BJ (cell line): ENCODE results near the gene ITGB2. TPM values are rescaled to one million over a fixed set of nuclear protein-coding genes. Genes with fewer than 3 reads are reported as not detected.

Experiments used
- CTCF ChIA-PET: fragments of 350-600 bp; formaldehyde crosslinking; extraction: SDS; loops from one replicate; lab custom pipeline; 2021; ENCODE audit warnings: antibody characterized with exemption, inconsistent platforms; lab: Yijun Ruan, JAX
- POLR2A ChIA-PET: fragments of 300-600 bp; sonication (Branson Sonifier 250); formaldehyde crosslinking; extraction: SDS; loops from one replicate; lab custom pipeline; 2021; ENCODE audit warnings: antibody characterized with exemption; lab: Charles Lee
- DNase-seq: peaks from one replicate; pipeline ENCODE4 v3.0.0-alpha.2; 2011; ENCODE audit warnings: low read depth
- H3K27me3 ChIP-seq: 2 replicates; pipeline ENCODE4 v1.6.0; 2011; ENCODE audit warnings: low read length; ENCODE audit not compliant: control insufficient read depth, insufficient read depth
- H3K36me3 ChIP-seq: 2 replicates; pipeline ENCODE4 v1.5.1; 2011; ENCODE audit warnings: low read length; ENCODE audit not compliant: control insufficient read depth, insufficient read depth
- H3K4me3 ChIP-seq: 2 replicates; pipeline ENCODE4 v1.5.1; 2011; ENCODE audit warnings: low read depth, mild to moderate bottlenecking, control low read depth, low read length
- polyA plus RNA-seq: library from polyadenylated mRNA; depleted of rRNA; stranded (reverse); fragments of >200 nt; gene quantifications from 2 replicates; pipeline ENCODE4 v1.2.3, GENCODE V29; 2011
- TF ChIP-seq, protein P1 (sequence below): IDR thresholded peaks from 2 replicates; pipeline ENCODE4 v1.5.1; 2011; ENCODE audit warnings: low read depth, mild to moderate bottlenecking, control low read depth, inconsistent platforms, low read length, moderate library complexity; ENCODE audit not compliant: insufficient read depth

The ITGB2 gene
- polyA plus RNA-seq, 1 experiment, result not detected

DNA sequence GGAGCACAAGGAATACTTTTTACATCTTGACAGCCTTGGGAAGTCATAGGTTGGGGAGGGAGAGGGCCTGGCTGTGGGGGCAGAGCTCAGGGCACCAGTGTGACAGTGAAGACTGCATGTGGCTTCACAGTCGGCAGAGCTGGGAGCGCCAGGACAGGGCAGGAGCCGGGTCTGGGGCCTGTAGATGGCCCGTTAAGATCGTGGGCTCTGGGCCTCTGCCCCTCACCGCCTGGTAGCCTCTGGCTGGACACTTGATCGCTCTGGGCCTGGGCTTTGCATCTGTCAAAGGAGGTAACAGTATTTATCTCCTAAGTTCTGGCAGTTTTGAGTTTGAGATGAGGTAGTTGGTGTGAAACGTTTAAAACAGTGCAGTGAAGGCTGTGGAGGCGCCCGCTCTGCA lies 23.9 kb upstream of the ITGB2 start:
- Histone ChIP-seq H3K36me3 (peaks cover 10% of the 10 kb centered on the region), H3K4me3 (no peak overlapping the region), H3K27me3 (no peaks in the 10 kb centered on the region)
- DNase-seq, result no peak
- ChIA-PET POLR2A (no interaction called here), CTCF (interaction anchor here (1.3 to 11.9 kb wide), 3 partner anchors 14 to 195 kb away, joined by 4 to 237 read pairs (median 155); no protein-coding TSS in a partner anchor)
- TF ChIP-seq, protein P1, sequence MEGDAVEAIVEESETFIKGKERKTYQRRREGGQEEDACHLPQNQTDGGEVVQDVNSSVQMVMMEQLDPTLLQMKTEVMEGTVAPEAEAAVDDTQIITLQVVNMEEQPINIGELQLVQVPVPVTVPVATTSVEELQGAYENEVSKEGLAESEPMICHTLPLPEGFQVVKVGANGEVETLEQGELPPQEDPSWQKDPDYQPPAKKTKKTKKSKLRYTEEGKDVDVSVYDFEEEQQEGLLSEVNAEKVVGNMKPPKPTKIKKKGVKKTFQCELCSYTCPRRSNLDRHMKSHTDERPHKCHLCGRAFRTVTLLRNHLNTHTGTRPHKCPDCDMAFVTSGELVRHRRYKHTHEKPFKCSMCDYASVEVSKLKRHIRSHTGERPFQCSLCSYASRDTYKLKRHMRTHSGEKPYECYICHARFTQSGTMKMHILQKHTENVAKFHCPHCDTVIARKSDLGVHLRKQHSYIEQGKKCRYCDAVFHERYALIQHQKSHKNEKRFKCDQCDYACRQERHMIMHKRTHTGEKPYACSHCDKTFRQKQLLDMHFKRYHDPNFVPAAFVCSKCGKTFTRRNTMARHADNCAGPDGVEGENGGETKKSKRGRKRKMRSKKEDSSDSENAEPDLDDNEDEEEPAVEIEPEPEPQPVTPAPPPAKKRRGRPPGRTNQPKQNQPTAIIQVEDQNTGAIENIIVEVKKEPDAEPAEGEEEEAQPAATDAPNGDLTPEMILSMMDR, result no peak

DNA sequence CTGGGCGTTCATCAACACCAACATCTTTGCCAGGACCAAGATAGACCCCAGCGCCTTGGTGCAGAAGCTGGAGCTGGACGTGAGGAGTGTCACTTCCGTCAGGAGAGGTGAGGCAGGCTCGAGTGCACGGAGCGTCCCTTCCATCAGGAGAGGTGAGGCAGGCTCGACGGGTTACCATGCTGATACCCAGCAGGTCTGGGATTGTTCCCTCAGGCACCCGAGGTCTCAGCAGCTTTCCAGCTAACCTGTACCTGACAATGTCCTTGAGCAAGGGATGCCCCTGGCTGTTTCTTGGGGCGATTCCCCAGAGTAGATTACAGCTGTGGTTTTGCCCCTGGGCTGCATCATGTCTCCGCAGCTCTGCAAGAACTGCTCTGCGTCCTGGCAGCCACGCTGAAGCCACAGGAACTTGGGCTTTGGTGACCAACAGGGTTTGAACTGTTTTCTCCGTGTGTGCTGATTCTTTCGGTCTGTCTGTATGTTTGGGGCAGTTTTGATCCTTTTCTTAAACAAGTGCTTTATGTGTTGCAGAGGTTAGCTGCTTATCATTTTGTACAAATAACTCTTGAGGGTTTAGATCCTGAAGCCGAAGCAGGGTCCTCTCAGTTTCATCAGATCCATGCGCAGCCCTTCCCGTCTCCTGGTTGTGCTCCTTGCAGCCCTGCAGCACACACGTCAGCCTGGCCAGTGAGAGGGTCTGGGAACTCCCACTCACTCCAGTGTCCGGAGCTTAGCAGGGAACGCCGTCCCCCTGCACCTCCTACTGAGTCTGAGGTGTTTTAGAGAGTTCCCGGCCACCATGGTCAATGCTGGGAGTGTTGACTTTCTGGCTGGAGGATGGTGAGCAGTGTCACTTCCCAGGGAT lies 23.2 kb upstream of the ITGB2 start:
- Histone ChIP-seq H3K36me3 (peaks cover 7% of the 10 kb centered on the region), H3K27me3 (no peaks in the 10 kb centered on the region), H3K4me3 (no peak overlapping the region)
- TF ChIP-seq, protein P1, result no peak
- POLR2A ChIA-PET, result no interaction called here
- CTCF ChIA-PET, result interaction anchor here (8.5 to 11.9 kb wide), 2 partner anchors 184 to 195 kb away, joined by 155 to 237 read pairs; no protein-coding TSS in a partner anchor
- DNase-seq, result no peak

DNA sequence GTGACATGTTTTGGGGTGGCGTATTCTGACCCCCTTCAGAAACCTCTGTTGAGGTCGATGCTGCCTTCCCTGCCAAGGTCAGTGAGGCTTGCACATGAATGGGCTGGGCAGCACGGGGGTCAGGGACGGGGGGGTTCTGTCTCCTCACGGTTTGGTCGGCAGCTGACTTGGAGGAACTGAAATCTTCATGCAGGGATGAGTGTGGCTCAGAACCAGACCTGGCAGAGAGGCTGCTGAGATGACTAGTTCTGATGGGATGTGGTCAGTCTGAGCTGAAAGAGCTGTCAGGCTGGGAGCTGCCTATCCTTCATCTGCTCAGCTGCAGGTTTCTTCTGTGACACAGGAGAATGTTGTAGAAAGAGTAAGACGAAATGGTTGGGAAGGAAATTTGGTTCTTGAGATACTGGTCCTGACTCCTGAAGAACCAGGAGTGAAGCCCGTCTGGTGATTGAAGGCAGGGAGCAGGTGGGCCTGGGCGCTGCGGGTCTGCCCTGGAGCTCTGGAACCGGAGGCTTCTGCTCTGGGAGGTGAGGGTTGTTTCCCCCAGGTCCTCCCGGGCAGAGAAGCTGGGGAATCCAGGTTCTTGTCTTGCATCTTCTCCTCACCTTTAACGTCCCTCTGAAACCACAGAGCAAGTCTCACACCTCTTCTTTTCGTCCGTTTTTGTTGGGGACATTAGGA lies 22.4 kb upstream of the ITGB2 start:
- H3K27me3 ChIP-seq, result no peaks in the 10 kb centered on the region
- TF ChIP-seq, protein P1, result no peak
- CTCF ChIA-PET, result interaction anchor here (8.5 to 11.9 kb wide), 2 partner anchors 185 to 196 kb away, joined by 155 to 237 read pairs; no protein-coding TSS in a partner anchor
- H3K36me3 ChIP-seq, result peaks cover 7% of the 10 kb centered on the region
- no peak overlapping the region for H3K4me3 ChIP-seq
- no peak for DNase-seq
- POLR2A ChIA-PET, result no interaction called here

DNA sequence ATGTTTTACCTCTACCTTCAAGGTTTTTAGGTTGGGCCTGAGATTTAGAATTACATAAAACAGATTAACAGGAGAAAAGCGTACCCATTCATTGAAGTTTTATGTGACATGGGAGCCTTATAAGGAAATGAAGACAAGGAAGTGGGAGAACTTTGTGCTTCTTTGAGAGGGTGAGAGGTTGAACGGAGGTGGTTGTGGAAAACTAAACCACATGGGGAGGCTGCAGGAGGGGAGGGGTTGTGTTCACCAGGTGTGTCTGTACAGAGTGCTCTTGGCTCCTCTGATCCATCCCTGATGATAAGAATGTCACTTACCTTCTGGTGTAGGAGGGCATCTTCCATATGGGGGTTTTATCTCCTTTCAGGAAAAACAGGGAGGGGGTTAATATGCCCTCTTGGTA lies 21.9 kb upstream of the ITGB2 start:
- CTCF ChIA-PET, result interaction anchor here (1.2 to 11.9 kb wide), 4 partner anchors 186 to 197 kb away, joined by 5 to 237 read pairs (median 94); no protein-coding TSS in a partner anchor
- DNase-seq, result no peak
- Histone ChIP-seq H3K36me3 (peaks cover 7% of the 10 kb centered on the region), H3K4me3 (no peak overlapping the region), H3K27me3 (no peaks in the 10 kb centered on the region)
- TF ChIP-seq, protein P1, result no peak
- POLR2A ChIA-PET, result no interaction called here

DNA sequence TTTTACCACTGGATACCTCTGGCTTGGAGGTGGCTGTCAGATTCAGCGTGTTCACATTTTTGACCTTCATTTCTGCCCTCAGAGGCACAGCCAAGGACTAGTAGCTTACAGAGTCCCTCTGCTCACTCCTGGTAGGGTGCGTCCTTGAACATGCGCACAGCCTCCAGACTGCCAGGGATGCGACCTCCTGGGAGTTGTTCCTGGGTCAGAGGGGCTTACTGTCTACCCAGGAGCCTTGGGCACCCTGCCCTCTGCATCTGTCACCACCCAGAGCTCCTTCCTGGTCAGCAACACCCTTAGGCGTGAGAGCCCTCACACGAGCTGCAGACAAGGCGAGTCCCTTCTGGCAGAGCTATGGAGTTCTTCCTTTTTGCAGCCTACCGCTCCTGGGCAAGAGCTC lies 20.9 kb upstream of the ITGB2 start:
- Histone ChIP-seq H3K27me3 (no peaks in the 10 kb centered on the region), H3K4me3 (no peak overlapping the region), H3K36me3 (peaks cover 6% of the 10 kb centered on the region)
- TF ChIP-seq, protein P1, result no peak
- ChIA-PET CTCF (interaction anchor here (1.2 to 5.6 kb wide), 3 partner anchors 8 to 196 kb away, joined by 5 to 33 read pairs (median 8); no protein-coding TSS in a partner anchor), POLR2A (no interaction called here)
- no peak for DNase-seq
